GM12878 (cell line): ENCODE measurements around the gene WASF2. TPM values are rescaled to one million over a fixed set of nuclear protein-coding genes. Genes with fewer than 3 reads are reported as not detected.

Experiments used
- ATAC-seq: fragments of 200-7000 bp; cut with Tn5 transposase; 3 replicates; pipeline ENCODE4 v1.9.1; 2020; ENCODE audit warnings: mild to moderate bottlenecking, moderate library complexity
- BruUV-seq: library from RNA; stranded (reverse); fragments of 400-500 nt; replicated peaks from 2 replicates; lab custom pipeline; 2021; lab: Mats Ljungman, UMichigan
- CTCF ChIA-PET: fragments of 300-600 bp; sonication (Branson Sonifier 250); formaldehyde crosslinking; extraction: SDS; loops from one replicate; lab custom pipeline; 2021; ENCODE audit warnings: inconsistent platforms; lab: Yijun Ruan, JAX
- POLR2A ChIA-PET: fragments of 350-600 bp; formaldehyde crosslinking; extraction: SDS; loops from one replicate; lab custom pipeline; 2021; ENCODE audit warnings: inconsistent platforms; lab: Charles Lee
- RAD21 ChIA-PET: fragments of 300-600 bp; sonication (Branson Sonifier 250); formaldehyde crosslinking; loops from one replicate; lab custom pipeline; 2023; ENCODE audit warnings: antibody characterized with exemption; ENCODE audit not compliant: unreplicated experiment; lab: Charles Lee
- SMC1A ChIA-PET: fragments of 300-600 bp; sonication (Branson Sonifier 250); formaldehyde crosslinking; loops from one replicate; lab custom pipeline; 2023; ENCODE audit not compliant: unreplicated experiment, uncharacterized antibody; lab: Charles Lee
- DNase-seq: peaks from one replicate; pipeline ENCODE4 v3.0.0-alpha.2; 2011; ENCODE audit warnings: low read depth, low spot score
- FAIRE-seq: peaks from 3 replicates; lab custom pipeline; 2011; peaks lifted over from hg19 to GRCh38; lab: Jason Lieb, UNC
- H2AFZ ChIP-seq: 2 replicates; pipeline ENCODE4 v1.6.0; 2011; ENCODE audit warnings: low read depth, low read length, control low read depth; ENCODE audit not compliant: control insufficient read depth
- H3K27ac ChIP-seq: 2 replicates; pipeline ENCODE4 v1.5.1; 2011; ENCODE audit warnings: control low read depth; ENCODE audit not compliant: control insufficient read depth, insufficient read depth
- H3K27me3 ChIP-seq, 2 experiments: replicated peaks in 1 of 2; 2 replicates each; pipeline versions ENCODE4 v1.6.0 to v1.6.1; 2011; ENCODE audit warnings: low read length in 1 of 2; ENCODE audit not compliant: control insufficient read depth in 2 of 2, insufficient read depth in 2 of 2
- H3K36me3 ChIP-seq, 2 experiments: 2 replicates each; pipeline ENCODE4 v1.5.1; 2011; ENCODE audit warnings: low read length in 1 of 2; ENCODE audit not compliant: control insufficient read depth in 2 of 2, insufficient read depth in 2 of 2
- H3K4me1 ChIP-seq: 2 replicates; pipeline ENCODE4 v1.6.1; 2011; ENCODE audit warnings: mild to moderate bottlenecking, low read length, moderate library complexity, mixed read lengths; ENCODE audit not compliant: control insufficient read depth, insufficient read depth
- H3K4me2 ChIP-seq: 2 replicates; pipeline ENCODE4 v1.6.0; 2011; ENCODE audit warnings: control low read depth; ENCODE audit not compliant: control insufficient read depth, insufficient read depth
- H3K4me3 ChIP-seq: fragments of 200-600 bp; sonication (generic); 2 replicates; pipeline ENCODE4 v1.5.1; 2016
- H3K79me2 ChIP-seq: 2 replicates; pipeline ENCODE4 v1.6.0; 2011; ENCODE audit warnings: low read length; ENCODE audit not compliant: control insufficient read depth, insufficient read depth
- H3K9ac ChIP-seq: 2 replicates; pipeline ENCODE4 v1.8.0; 2011; ENCODE audit warnings: low read length, control low read depth, mixed read lengths; ENCODE audit not compliant: control insufficient read depth, insufficient read depth
- H3K9me3 ChIP-seq: replicated peaks from 3 replicates; pipeline ENCODE4 v1.5.1; 2011; ENCODE audit warnings: mild to moderate bottlenecking, low read length; ENCODE audit not compliant: control insufficient read depth, insufficient read depth
- H4K20me1 ChIP-seq: 2 replicates; pipeline ENCODE4 v1.6.0; 2011; ENCODE audit not compliant: control insufficient read depth, insufficient read depth
- ZNF24 ChIP-seq: fragments of 450-650 bp; IDR thresholded peaks from 2 replicates; pipeline ENCODE4 v1.6.1; 2017; ENCODE audit warnings: antibody characterized with exemption, mild to moderate bottlenecking
- WGBS: methylation state at CpG from one replicate; pipeline ENCODE4 v1.1.6; 2016; ENCODE audit warnings: low lambda C conversion rate; ENCODE audit not compliant: insufficient replicate concordance, insufficient coverage; ENCODE audit errors: missing lambda C conversion rate; 5-methylcytosine and 5-hydroxymethylcytosine counted together
- in situ Hi-C: fragments of 300-500 bp; cut with MboI; formaldehyde crosslinking; loops from 9 replicates; pipeline ENCODE4 v1.14.3; 2018; ENCODE audit warnings: mixed read lengths
- intact Hi-C: fragments of 100-400 bp; cut with micrococcal nuclease; formaldehyde crosslinking; loops from one replicate; pipeline ENCODE4 v1.14.2; 2022; ENCODE audit not compliant: unreplicated experiment
- polyA plus RNA-seq, 11 experiments: library from polyadenylated mRNA; depleted of rRNA in 4 of 11; unstranded in 6 of 11; stranded (reverse) in 5 of 11; fragments of >200 nt; fragmentation: Nextera tagmentation in 4 of 11; fragmentation: Illumina TruSeq in 1 of 11; extraction: Ambion mirVana in 4 of 11; extraction: Trizol in 1 of 11; gene quantifications; 1 replicate in 1 of 11; 2 replicates in 10 of 11; pipeline versions ENCODE4 v1.2.1 to v1.2.3, GENCODE V29; 2011 to 2016; ENCODE audit warnings: inconsistent platforms in 2 of 11, missing spikeins in 2 of 11, low read depth in 1 of 11
- total RNA-seq, 4 experiments: library from RNA; depleted of rRNA in 3 of 4; stranded (reverse); fragments of >200 nt in 3 of 4; fragmentation: Illumina TruSeq in 1 of 4; extraction: Trizol in 1 of 4; gene quantifications; 2 replicates each; pipeline versions ENCODE4 v1.2.1 to v1.2.3, GENCODE V29; 2013 to 2021
- TF ChIP-seq, protein P1 (sequence below): IDR thresholded peaks from 2 replicates; pipeline ENCODE4 v1.6.1; 2011; ENCODE audit warnings: borderline replicate concordance, low read depth, mild to moderate bottlenecking, moderate library complexity, mixed read lengths, low read length; ENCODE audit not compliant: insufficient read depth; ENCODE audit errors: extremely low read length

Gene WASF2
- total and polyA plus RNA-seq, 10 of the 15 experiments (the other 5 are each of a cell fraction or from before 2014, with no cell fraction given): 7.0 to 111 (median 37.1) TPM

DNA sequence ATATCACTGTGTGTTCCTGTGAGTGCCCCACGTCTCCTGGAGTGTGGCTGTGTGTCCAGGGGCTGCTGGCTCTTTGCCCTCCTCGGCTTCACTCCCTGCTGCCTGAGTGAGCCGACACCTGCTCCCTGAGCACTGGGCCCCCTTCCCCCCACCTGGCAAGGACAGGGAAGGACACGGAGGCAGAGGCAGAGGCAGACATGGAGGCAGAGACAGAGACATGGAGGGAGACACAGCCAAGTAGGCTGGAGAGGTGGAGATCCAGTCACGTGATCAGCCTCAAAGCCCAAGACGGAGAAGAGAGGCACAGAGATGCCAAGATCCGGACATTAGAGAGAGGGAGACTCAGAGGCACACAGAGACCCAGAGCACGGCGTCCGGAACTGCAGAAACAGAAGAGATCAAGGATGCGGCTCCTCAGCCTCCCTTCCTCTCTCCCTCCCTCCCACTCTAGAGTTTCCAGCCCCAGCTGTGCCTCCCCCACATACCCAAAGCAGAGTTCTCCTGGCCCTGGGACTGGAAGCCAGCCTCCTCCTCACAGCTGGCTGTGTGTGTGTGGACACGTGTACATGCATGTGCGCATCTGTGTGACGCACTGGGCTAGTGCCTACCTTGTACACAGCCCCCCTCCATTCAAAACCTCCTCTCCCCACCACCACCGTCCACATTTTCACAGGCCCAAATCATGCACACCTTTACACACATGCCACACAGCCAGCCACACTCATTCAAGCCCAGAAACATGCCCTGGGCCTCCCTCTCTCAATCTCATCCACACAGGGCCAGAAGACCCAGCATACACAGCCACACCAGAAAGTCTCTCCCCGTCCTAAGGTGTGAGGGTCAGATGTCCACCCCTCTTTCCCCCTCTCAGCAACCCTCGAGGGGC, 39.1 kb upstream of the WASF2 start:
- Histone ChIP-seq H3K27ac (no peak overlapping the region), H3K27me3 (no peaks in the 10 kb centered on the region), H3K4me3 (no peak overlapping the region), H3K79me2 (peaks cover 4% of the 10 kb centered on the region; the same call in 1 of the 2 replicates), H3K9ac (no peak overlapping the region)
- 75% methylated on average over 13 of the region's 17 CpGs for WGBS
- FAIRE-seq: no peak
- TF ChIP-seq ZNF24: no peak
- TF ChIP-seq, protein P1, sequence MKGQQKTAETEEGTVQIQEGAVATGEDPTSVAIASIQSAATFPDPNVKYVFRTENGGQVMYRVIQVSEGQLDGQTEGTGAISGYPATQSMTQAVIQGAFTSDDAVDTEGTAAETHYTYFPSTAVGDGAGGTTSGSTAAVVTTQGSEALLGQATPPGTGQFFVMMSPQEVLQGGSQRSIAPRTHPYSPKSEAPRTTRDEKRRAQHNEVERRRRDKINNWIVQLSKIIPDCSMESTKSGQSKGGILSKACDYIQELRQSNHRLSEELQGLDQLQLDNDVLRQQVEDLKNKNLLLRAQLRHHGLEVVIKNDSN: peak; percentile 79
- TF ChIP-seq, all 136 proteins: peak for 1
- ATAC-seq: no peak
- ChIA-PET CTCF (no interaction called here), SMC1A (no interaction called here), POLR2A (no interaction called here), RAD21 (no interaction called here)
- Histone ChIP-seq H3K4me1 (peaks cover 34% of the 10 kb centered on the region), H3K9me3 (no peaks in the 10 kb centered on the region), H3K36me3 (no peaks in the 10 kb centered on the region), H4K20me1 (no peaks in the 10 kb centered on the region), H3K4me2 (peak overlapping the region; percentile 97; the same call in 1 of the 2 replicates), H2AFZ (no peak overlapping the region; the same call in 1 of the 2 replicates)
- intact Hi-C loops (no loop called here), in situ Hi-C loops (no loop called here)
- DNase-seq: no peak
- BruUV-seq: no TSS peak
